Ovary (tissue), 3 donors: Measurements from ENCODE around the gene PTGIS.

Experiments used
- EP300 ChIP-seq: sonication (generic); formaldehyde crosslinking; IDR thresholded peaks from one replicate; pipeline ENCODE4 v1.6.1; 2017; ENCODE audit warnings: antibody characterized with exemption
- POLR2A ChIP-seq: fragments of 450-650 bp; IDR thresholded peaks from one replicate; pipeline ENCODE4 v1.6.1; 2017; ENCODE audit warnings: antibody characterized with exemption, mild to moderate bottlenecking, moderate library complexity
- TF ChIP-seq, protein P1 (sequence below), 3 donors: fragments of 450-650 bp in 2 of 3; fragments of 200-600 bp in 1 of 3; IDR thresholded peaks; one replicate each; pipeline versions ENCODE4 v1.5.1 to v1.8.0; 2016 to 2022; ENCODE audit warnings: antibody characterized with exemption in 3 of 3, mild to moderate bottlenecking in 1 of 3
- donor health status: DM: no; HTN: no; CAD: no.

GRCh38 chr20:49513517-49513916 lies 54.4 kb downstream of the PTGIS start:
- TF ChIP-seq POLR2A (no peak), EP300 (no peak)
- TF ChIP-seq, protein P1, sequence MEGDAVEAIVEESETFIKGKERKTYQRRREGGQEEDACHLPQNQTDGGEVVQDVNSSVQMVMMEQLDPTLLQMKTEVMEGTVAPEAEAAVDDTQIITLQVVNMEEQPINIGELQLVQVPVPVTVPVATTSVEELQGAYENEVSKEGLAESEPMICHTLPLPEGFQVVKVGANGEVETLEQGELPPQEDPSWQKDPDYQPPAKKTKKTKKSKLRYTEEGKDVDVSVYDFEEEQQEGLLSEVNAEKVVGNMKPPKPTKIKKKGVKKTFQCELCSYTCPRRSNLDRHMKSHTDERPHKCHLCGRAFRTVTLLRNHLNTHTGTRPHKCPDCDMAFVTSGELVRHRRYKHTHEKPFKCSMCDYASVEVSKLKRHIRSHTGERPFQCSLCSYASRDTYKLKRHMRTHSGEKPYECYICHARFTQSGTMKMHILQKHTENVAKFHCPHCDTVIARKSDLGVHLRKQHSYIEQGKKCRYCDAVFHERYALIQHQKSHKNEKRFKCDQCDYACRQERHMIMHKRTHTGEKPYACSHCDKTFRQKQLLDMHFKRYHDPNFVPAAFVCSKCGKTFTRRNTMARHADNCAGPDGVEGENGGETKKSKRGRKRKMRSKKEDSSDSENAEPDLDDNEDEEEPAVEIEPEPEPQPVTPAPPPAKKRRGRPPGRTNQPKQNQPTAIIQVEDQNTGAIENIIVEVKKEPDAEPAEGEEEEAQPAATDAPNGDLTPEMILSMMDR (IDR thresholded peaks at IDR 0.05): no peak
